ENCODE data around the gene SPATA13.
"Not testable (repeated sequence)": the region's sequence is repeated elsewhere in the genome, so short reads cannot be mapped to it uniquely, and the experiment has no call there.

SPATA13 gene

DNA sequence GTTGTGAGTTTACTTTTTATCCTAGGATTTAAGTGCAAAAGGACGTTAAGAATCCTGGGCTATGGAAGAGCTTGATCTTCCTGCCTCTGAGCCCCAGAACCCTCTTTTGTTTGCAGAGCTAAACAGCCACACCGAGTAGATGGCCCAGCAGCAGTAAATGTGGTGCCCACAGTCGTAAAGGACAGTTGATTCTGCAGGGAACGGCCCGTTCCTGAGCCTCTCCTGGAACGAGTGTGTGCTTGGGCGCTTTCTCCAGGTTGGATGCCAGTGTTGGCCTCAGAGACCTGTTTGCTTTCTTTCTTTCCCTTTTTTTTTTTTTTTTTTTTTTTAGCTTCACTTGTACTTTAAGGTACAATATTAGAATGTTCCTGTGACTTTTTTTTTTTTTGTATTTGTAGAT, 41.7 kb downstream of the SPATA13 start:
- DNase-seq: no peak

DNA sequence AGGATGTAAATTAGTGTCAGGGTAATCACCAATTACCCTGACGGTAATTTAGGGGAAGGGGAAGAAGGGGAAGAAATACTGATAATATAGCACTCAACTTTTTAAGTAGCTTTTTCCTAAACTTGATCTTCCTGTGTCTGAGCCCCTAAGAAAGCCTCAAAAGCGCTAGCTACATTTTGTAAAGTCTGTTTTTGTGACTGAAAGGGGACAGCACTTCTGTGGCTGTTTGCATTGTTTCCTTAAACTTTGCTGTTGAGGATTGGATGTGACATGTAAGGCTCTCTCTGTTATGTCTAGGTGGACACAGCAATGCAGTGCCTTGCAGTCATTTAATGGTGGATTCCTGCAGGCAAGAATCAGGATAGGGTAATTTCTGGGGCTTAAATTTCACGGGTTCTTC, 42.8 kb downstream of the SPATA13 start:
- DNase-seq: no peak

DNA sequence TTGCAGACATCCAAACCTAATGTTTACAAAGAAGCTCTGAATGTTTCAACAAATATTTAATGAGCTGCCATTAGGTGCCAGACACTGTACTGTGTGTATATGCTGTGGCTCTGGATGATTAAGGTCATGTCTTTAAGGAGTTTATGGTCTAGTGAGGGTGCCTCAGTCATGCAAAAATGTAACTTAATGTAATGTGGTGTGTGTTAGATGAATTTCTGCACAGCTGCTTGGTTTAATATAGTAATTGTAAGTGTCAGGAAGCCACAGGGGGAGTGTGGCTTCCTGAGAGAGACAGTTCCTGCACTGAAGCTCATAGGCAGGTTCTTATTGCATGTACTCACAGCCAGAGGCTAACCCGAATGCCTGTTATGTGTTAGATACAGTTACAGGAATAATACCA, 43.3 kb downstream of the SPATA13 start:
- DNase-seq: no peak

GRCh38 chr13:24205076-24205475, 44.6 kb downstream of the SPATA13 start:
- not testable (repeated sequence) for DNase-seq

DNA sequence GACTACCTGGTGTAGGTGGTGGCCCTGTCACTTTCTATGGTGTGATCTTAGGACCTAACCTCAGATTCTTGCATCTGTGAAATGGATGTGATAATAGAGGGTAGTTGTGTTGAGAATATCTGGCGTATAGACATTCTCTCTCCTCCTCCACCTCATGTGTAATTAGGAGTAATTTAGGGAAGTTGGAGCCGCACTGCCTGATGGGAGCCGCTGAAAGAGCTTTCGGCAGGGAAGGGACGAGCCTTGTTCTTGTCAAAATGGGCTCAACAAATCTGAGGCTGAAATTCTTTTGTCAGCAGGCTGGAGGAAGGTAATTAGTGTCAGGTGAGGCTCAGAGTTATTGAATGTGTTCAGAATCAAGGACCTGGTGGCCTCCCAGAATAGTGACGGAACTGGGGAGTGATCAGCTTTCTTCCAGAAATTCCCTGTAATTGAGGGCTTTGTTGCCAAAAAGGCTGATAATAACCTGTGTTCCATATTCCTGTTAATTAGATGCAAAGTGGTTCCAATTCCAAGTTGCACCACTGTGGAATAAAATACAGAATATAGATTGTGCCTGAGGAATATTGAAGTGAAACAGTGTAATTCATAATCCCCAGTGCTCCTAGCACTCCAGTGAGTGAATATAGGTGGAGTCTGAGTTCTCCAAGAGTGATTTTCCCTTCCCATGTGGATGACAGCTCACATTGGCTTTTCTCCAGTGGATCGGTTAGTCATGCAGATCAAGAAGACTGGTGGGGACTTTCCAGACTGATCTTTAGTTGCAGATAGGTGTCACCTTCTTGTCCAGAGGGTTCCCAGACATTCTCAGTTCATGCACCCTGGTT, 47.5 kb downstream of the SPATA13 start:
- DNase-seq: peak; percentile 41

GRCh38 chr13:24209138-24209537, 48.6 kb downstream of the SPATA13 start:
- DNase-seq: no peak

GRCh38 chr13:24212254-24212653, 51.7 kb downstream of the SPATA13 start:
- no peak for DNase-seq

GRCh38 chr13:24212674-24213073, 52.2 kb downstream of the SPATA13 start:
- no peak for DNase-seq

DNA sequence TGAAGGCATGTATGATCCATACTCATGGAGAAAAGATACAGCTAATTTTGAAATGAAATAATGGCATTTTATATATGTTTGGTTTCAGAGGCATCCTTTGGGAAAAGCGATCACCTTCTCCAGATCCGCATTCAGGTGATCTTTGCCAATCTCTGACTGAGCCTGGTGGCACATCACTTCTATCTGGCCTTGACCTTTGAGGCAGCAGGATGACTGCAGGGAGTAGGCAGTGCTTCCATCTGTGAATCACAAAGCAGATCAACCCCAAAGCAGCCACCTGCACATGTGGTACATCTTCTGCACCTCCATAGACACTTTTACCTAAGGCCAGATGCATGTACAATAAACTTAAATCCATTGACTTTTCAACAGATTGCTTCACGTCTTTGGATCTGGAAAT, 53.4 kb downstream of the SPATA13 start:
- DNase-seq: no peak

DNA sequence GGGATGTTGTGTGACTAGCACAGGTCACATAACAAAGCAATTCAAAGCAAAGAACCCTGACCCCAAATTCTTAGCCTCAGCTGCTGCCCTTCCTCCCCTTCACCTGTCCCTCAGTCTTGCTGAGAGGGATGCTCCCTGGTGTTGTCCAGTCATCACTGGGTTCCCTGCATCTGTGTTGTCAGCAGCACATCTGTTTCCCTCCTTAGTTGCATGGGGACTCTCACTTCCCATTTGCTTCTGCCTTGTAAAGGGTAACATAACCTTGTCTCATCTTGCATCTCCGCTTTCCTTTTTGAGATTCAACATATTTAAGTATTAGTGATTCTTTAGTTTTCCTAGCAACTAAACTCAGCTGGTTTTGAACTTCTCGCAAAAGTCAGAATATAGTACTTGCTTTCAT, 54.0 kb downstream of the SPATA13 start:
- DNase-seq: no peak

DNA sequence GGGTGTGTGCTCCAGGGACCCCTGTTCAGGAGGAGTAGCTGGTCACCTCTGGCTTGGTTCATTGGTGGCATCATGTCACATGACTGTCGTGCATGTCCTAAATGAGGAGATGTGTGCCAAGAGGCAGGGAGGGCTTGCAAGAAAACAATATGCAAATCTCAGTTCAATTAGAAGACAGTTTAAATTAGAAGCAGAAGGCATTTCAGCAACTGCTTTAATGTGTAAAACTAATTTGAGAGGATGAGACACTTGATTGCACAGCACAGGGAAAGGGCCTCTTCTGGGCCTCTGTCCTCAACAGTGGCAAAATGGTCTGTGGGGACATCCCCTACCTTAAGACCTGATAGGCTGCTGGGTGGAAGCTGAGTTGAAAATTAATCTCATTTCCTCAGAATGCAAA, 54.6 kb downstream of the SPATA13 start:
- DNase-seq: no peak

GRCh38 chr13:24215732-24216131, 55.2 kb downstream of the SPATA13 start:
- no peak for DNase-seq

GRCh38 chr13:24216176-24216575, 55.7 kb downstream of the SPATA13 start:
- DNase-seq: no peak

DNA sequence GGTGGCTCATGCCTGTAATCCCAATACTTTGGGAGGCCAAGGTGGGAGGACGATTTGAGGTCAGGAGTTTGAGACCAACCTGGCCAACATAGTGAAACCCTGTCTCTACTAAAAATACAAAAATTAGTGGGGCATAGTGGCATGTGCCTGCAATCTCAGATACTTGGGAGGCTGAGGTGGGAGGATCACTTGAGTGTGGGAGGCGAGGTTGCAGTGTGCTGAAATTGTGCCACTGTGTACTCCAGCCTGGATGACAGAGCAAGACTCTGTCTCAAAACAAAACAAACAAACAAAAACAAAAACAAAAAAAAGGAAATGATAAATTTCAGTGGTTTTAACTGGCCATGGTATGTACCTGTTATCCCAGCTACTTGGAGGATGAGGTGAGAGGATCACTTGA, 56.3 kb downstream of the SPATA13 start:
- not testable (repeated sequence) for DNase-seq

DNA sequence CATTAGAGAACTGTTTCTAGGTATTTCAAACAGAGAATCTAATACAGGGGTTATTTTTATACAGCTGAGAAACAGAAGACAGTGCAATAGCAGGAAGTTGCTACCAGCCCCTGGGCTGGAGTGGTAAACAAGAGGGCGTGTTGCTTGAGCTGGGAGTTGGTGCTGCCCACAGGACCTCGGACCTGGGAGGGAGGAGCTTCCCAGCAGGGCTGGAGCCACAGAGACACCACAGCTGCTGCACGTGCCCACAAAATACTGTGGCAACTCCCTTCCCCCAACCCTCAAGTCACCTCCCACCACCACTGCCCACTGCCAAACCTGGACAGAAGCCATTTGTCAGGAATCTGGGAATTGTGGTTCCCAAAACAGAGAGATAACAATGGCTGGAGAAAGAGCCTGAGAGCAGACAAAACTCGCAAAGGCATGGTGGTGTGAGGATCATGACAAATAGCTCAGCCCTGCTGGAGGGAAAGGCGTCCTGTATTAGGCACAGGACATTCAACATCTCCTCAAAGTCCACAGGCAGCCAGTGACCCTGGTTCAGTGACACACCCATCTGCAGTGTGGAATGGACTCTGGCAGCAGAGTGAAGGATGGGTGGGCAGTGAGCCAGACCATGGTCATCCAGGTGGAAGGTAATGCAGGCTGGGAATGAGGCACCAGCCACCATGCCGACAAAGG, 57.2 kb downstream of the SPATA13 start:
- DNase-seq: no peak

- no peak for DNase-seq
Observed at GRCh38 chr13:24218338-24218737, 57.8 kb downstream of the SPATA13 start.

DNA sequence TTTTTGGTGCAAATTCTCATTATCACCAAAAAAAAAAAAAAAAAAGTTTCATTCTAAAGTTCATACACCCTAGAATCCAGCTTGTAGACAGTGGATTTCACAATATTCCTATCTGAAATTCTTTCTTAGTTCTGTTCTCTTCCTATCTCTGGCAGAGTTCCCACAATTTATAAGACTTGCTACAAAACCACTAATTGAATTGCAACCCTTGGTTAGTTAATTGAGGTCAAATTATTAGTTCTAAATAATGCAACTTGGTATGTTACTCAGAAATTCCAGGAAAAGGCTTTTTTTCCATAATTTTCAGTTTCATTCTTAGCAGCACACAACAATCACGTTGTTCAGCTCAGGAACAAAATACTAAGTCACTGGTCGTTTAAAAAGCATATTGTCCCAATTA, 58.5 kb downstream of the SPATA13 start:
- no peak for DNase-seq

DNA sequence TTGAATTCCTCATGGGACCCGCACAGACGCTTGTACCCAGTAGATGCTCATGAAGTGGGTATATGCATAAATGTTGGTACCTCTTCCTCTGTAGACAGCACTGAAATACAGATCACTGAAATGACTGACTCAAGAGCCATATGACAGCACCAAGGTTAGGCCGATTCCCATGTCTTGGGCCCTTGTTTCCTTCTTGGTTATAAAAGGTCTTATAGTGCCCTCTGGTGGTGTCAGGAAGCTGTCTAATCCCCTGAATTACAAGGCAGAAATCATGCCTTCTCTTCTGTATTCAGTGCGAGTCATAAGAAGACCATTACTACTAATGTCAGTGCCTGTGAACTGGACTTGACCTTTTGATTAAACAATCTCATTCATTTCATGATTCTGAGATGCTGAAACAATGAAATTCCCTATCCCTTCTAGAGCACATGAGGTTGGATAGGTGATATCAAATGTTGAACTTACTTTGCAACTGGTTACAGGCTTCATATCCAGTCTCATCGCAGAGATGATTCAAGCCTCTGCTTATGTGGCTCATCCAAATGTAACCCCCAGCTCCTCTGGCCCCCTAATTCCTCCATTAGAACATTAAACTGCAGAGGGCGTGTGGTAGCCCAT, 59.7 kb downstream of the SPATA13 start:
- peak; percentile 25 for DNase-seq

- no peak for DNase-seq
Observed at GRCh38 chr13:24221007-24221406, 60.5 kb downstream of the SPATA13 start.

DNA sequence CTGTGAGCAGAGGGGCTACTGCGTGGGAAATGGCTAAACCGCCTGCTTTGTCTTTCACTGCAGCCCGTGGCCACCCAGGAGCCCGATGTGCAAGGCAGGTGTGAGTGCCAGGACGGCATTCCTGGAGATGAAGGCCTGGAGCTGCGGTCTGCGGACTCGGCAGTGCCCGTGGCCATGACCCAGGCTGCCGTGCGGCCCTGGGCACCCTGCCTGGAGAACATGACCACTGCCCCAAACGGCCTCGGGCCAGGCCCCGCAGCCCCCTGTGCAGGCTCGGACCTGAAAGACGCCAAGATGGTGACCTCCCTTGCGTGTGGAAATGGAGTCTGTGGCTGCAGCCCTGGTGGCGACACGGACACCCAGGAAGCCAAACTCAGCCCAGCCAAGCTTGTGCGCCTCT, 62.2 kb downstream of the SPATA13 start:
- no peak for DNase-seq

DNA sequence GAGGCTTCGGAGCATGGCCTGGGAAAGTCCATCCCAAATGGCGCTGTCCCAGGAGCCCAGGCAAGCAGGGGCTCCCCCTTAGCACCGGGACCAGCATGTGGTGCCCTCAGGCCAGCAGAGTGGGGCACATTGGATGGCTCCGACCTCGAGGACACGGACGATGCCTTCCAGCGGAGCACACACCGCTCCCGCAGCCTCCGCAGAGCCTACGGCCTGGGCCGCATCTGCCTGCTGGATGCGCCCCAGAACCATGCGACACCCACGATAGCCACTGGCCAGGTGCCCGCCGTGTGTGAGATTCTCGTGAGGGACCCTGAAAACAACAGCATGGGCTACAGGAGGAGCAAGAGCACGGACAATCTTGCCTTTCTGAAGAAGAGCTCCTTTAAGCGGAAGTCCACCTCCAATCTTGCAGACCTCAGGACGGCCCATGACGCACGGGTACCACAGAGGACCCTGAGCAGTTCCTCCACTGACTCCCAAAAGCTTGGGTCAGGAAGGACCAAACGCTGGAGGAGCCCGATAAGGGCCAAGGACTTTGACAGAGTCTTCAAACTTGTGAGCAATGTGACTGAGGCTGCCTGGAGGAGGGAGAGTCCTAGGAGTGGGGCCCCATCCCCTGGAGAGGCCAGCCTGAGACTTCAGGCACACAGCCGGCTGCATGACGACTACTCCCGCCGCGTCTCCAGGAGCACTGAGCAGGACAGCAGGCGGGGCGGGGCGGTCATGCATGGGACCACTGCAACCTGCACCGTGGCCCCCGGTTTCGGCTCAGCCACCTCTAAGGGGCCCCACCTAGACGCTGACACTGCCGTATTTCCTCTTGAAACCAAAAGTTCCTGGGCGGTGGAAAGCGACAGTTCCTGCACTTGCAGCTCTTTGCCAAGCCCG, 63.1 kb downstream of the SPATA13 start:
- DNase-seq: no peak

- DNase-seq: no peak
Observed at GRCh38 chr13:24224232-24224680, 63.7 kb downstream of the SPATA13 start.

DNA sequence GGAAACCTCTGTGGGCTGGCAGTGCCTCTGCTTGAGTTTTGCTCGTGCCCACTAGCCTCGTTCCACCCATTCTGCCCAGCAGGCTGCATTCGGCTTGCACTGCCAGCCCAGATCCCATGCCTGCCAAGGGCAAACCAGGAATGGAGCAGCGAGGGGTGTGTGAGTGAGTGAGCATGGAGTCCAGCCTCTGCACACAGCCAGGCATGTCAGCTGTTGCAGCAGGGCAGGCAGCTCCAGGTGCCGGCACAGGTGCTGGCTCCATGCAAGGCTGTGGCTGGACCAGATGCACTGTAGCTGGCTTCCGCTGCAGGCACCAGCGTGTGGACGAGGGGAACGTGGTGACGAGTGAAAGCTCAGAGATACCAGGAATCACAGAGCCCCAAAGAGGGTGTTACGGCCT, 64.5 kb downstream of the SPATA13 start:
- DNase-seq: no peak

Measured in NCI-H226 (cell line).